Esophagus squamous epithelium (tissue), 4 donors: ENCODE measurements around the gene UBE2U.
A peak's percentile ranks its signal among the peaks of the same experiment; 100 is the strongest.

ENCODE experiments used
- CTCF ChIP-seq, 6 experiments: fragments of 450-650 bp in 4 of 6; fragments of 200-600 bp in 2 of 6; sonication (generic) in 2 of 6; IDR thresholded peaks; one replicate each; pipeline ENCODE4 v1.5.1; 2016 to 2019; ENCODE audit warnings: antibody characterized with exemption in 6 of 6, mild to moderate bottlenecking in 4 of 6, moderate library complexity in 4 of 6
- POLR2A ChIP-seq, 4 donors: fragments of 450-650 bp; IDR thresholded peaks; one replicate each; pipeline ENCODE4 v1.6.1; 2017; ENCODE audit warnings: antibody characterized with exemption in 4 of 4, mild to moderate bottlenecking in 4 of 4, moderate library complexity in 3 of 4

GRCh38 chr1:64268653-64269557 lies 65.5 kb downstream of the UBE2U start:
- peak; percentile 31 to 80 (median 74) for TF ChIP-seq CTCF (IDR thresholded peaks at IDR 0.05)
- TF ChIP-seq POLR2A (IDR thresholded peaks at IDR 0.05) = no peak
